Heart right ventricle (tissue), 16 donors: ENCODE measurements around the gene FHL3. TPM values are rescaled to one million over a fixed set of nuclear protein-coding genes. Genes with fewer than 3 reads are reported as not detected.

Experiments
- ATAC-seq, 8 donors: fragments of 200-7000 bp; cut with Tn5 transposase; one replicate each; pipeline ENCODE4 v1.9.1; 2020; ENCODE audit warnings: mild to moderate bottlenecking in 8 of 8, moderate library complexity in 8 of 8, moderate number of reproducible peaks in 1 of 8
- DNase-seq, 2 donors: peaks; one replicate each; pipeline ENCODE4 v3.0.0-alpha.2; 2020
- H3K27ac ChIP-seq, 10 donors: fragments of 200-600 bp; sonication (generic) in 2 of 10; one replicate each; pipeline versions ENCODE4 v1.5.0 to v1.8.0; 2020 to 2022; ENCODE audit warnings: mild to moderate bottlenecking in 3 of 10
- H3K27me3 ChIP-seq, 7 donors: fragments of 200-600 bp; one replicate each; pipeline ENCODE4 v1.8.0; 2021 to 2022; ENCODE audit warnings: mild to moderate bottlenecking in 2 of 7
- H3K36me3 ChIP-seq, 9 donors: fragments of 200-600 bp; sonication (generic) in 1 of 9; one replicate each; pipeline versions ENCODE4 v1.5.0 to v1.8.0; 2020 to 2022; ENCODE audit warnings: mild to moderate bottlenecking in 2 of 9
- H3K4me1 ChIP-seq, 9 donors: fragments of 200-600 bp; sonication (generic) in 1 of 9; one replicate each; pipeline versions ENCODE4 v1.5.0 to v1.8.0; 2020 to 2022; ENCODE audit warnings: mild to moderate bottlenecking in 4 of 9
- H3K4me3 ChIP-seq, 10 donors: fragments of 200-600 bp; sonication (generic) in 2 of 10; one replicate each; pipeline versions ENCODE4 v1.5.0 to v1.8.0; 2020 to 2022; ENCODE audit warnings: mild to moderate bottlenecking in 7 of 10, moderate library complexity in 2 of 10
- H3K9me3 ChIP-seq, 11 donors: fragments of 200-600 bp in 10 of 11; sonication (generic) in 2 of 11; one replicate each; pipeline versions ENCODE4 v1.5.0 to v1.8.0; 2013 to 2022; ENCODE audit warnings: mild to moderate bottlenecking in 2 of 11, control low read depth in 1 of 11, moderate library complexity in 1 of 11
- CTCF ChIP-seq, 9 donors: fragments of 200-600 bp; sonication (generic) in 2 of 9; IDR thresholded peaks; one replicate each; pipeline versions ENCODE4 v1.5.0 to v1.8.0; 2021 to 2022; ENCODE audit warnings: antibody characterized with exemption in 9 of 9, mild to moderate bottlenecking in 5 of 9, moderate library complexity in 1 of 9
- WGBS, 2 donors: extraction: QIAGEN DNeasy Blood & Tissue Kit; methylation state at CpG; one replicate each; pipeline ENCODE4 v1.1.7; 2013; ENCODE audit warnings: inconsistent platforms in 1 of 2; 5-methylcytosine and 5-hydroxymethylcytosine counted together
- intact Hi-C, 10 donors: fragments of 100-400 bp; cut with DNase I; formaldehyde crosslinking; loops; one replicate each; pipeline versions ENCODE4 v1.11.1 to v1.14.2; 2022
- polyA plus RNA-seq, 2 donors: library from polyadenylated mRNA; stranded (reverse); fragments of 200-250 nt; gene quantifications; one replicate each; pipeline ENCODE4 v1.2.3, GENCODE V29; 2013
- total RNA-seq, 10 donors: library from RNA; stranded (reverse); fragmentation: NEBNext Ultra II Directional in 3 of 10; extraction: Animal tissue kit (Norgen Biotek cat#: 25700) in 3 of 10; gene quantifications; one replicate each; pipeline versions ENCODE4 v1.2.1 to v1.2.4, GENCODE V29; 2021 to 2023
- donor health status: Arrhythmogenic right ventricular cardiomyopathy.
- donor health status: ischemic (EF 13 %, LVEDD 7.1; RV severe dilation, severe dysfunction).
- donor health status: healthy with polysubstance abuse.
- donor health status: DM: no; HTN: yes; CAD: no.
- donor health status: DM: no; HTN: no; CAD: no.
- donor health status: ischemic (EF 25% LVEDD 6.9; RV normal size, moderate dysfunction).
- donor health status: ischemic (EF 25% LVEDD 5.7; RV mildly dilated, moderate dysfunction).
- donor health status: healthy.
- donor health status: DM: yes; HTN: yes; CAD: no.
- donor health status: Ischemic cardiomyopathy.
- donor health status: ischemic (EF 35%, LVEDD 5.7; RV mildly dilated, moderate dysfunction).
- donor health status: nonischemic (EF 11% LVEDD 7.7; RV severe dilation, severe dysfunction).
- donor health status: DM: yes; HTN: yes; CAD: no.
- donor health status: PGD.
- donor health status: ischemic (EF 29% LVEDD 5.4; RV normal size, mild dysfunction).
- donor health status: nonischemic (EF 23%, LVEDD 6.1; RV moderate dilation, normal function).

The FHL3 gene
- total and polyA plus RNA-seq, 12 donors = 5.8 to 23.8 (median 9.1) TPM

- Histone ChIP-seq H3K36me3 (peaks cover 0 to 43% (median 18%) of the 10 kb centered on the region in 9 donors), H3K9me3 (peaks cover 0 to 4% (median 0%) of the 10 kb centered on the region in 11 donors), H3K27me3 (no peaks in the 10 kb centered on the region), H3K4me1 (peaks cover 19 to 61% (median 48%) of the 10 kb centered on the region in 9 donors), H3K27ac (peak overlapping the region in 7 of 10 donors; percentile 18 to 96 (median 94)), H3K4me3 (peak overlapping the region in 3 of 10 donors; percentile 77 to 80 (median 79))
- no peak for DNase-seq
- ATAC-seq = no peak
- intact Hi-C loops = no loop called here
- TF ChIP-seq CTCF (IDR thresholded peaks at IDR 0.05) = no peak
- WGBS, 2 donors = 58 to 63% methylated on average over 4 of the region's 4 CpGs
These were observed 8.9 kb upstream of the FHL3 start for GRCh38 chr1:38014171-38014570.

GRCh38 chr1:38013227-38013622, 7.9 kb upstream of the FHL3 start:
- no peak for TF ChIP-seq CTCF (IDR thresholded peaks at IDR 0.05)
- H3K4me1 ChIP-seq = peaks cover 19 to 71% (median 48%) of the 10 kb centered on the region in 9 donors
- H3K27me3 ChIP-seq = no peaks in the 10 kb centered on the region
- DNase-seq = no peak
- no peak for ATAC-seq
- peaks cover 0 to 4% (median 0%) of the 10 kb centered on the region in 11 donors for H3K9me3 ChIP-seq
- peak overlapping the region in 9 of 10 donors; percentile 83 to 96 (median 95) for H3K27ac ChIP-seq
- H3K4me3 ChIP-seq = peak overlapping the region; percentile 60 to 85 (median 78)
- intact Hi-C loops = loop anchor here in 1 of 10 donors (2.0 kb wide), 1 partner anchor 22 kb away; the partner anchor contains the start of gene SF3A3
- 16 to 21% methylated on average over 4 of the region's 4 CpGs for WGBS, 2 donors
- H3K36me3 ChIP-seq = peaks cover 0 to 34% (median 12%) of the 10 kb centered on the region in 9 donors

- intact Hi-C loops = loop anchor here in 2 of 10 donors (1.0 to 2.0 kb wide), 2 partner anchors 22 kb away; partner anchors contain the start of gene SF3A3 (in 2 of the 2)
These were observed 7.3 kb upstream of the FHL3 start, which contains the start of gene UTP11 for GRCh38 chr1:38012363-38013226. Gene UTP11 (plus strand): TSS chr1:38012734. CDS start chr1:38012803, 69 bp downstream.

More at GRCh38 chr1:38012363-38013226, 7.3 kb upstream of the FHL3 start, which contains the start of gene UTP11:
- Histone ChIP-seq H3K27me3 (no peaks in the 10 kb centered on the region), H3K36me3 (peaks cover 0 to 28% (median 6%) of the 10 kb centered on the region in 9 donors), H3K4me1 (peaks cover 19 to 71% (median 48%) of the 10 kb centered on the region in 9 donors), H3K27ac (peak within 1 kb of the TSS; percentile 80 to 96 (median 94)), H3K4me3 (peak within 1 kb of the TSS; percentile 60 to 85 (median 78)), H3K9me3 (peaks cover 0 to 4% (median 0%) of the 10 kb centered on the region in 11 donors)
- WGBS, 2 donors = 1% methylated on average over 49 of the region's 49 CpGs
- no peak for TF ChIP-seq CTCF (IDR thresholded peaks at IDR 0.05)
- ATAC-seq (peak; percentile 97 to 98 (median 97)), DNase-seq (peak; percentile 88 to 97)
